ENCODE results near the gene SNAI3. TPM values are rescaled to one million over a fixed set of nuclear protein-coding genes. Genes with fewer than 3 reads are reported as not detected.

Gene SNAI3
- total and polyA plus RNA-seq, 2 experiments from 2014 or later = 10.3 to 19.4 TPM

DNA sequence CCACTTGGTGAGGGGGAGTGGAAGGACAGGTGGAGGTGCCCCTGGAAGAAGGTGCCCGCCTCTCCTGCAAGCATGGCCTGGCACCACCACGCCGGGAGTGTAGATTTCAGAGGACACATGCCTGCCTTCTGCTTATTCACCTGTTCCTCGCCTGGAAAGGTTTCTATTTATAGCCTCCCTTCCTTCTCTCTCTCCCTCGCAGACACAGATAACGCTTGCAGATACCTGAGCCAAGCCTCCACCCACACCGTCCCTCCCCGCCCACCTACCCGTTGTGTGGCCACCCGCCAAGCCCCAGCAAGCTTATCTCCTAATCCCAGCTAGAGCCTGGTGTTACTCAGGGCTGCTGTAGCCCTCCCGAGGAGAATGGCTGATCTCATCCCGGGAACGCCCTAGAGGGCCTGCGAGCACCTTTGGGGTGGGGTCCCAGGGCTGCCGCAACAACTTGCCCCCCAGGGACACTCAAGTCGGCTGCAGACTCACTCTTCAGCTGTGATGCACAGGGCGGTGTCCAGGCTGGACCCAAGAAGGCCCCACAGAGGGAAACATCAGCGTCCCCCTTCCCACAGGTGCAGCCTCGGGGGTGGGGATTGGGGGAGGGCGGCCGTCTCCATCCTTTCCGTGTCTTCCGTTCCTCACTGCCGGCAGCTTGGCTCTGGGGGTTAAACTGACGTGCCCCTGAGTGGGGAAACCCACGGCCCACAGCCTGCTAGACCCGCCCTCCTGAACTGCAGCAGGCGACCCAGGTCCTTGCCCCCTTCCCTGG is 1.9 kb upstream of the SNAI3 start:
- TF ChIP-seq ZNF114 (CRISPR knock-in tag; IDR thresholded peaks at IDR 0.05) (no peak), POLR2AphosphoS5 (IDR thresholded peaks at IDR 0.05; ENCODE audit: low read depth) (no peak), EZH2phosphoT487 (IDR thresholded peaks at IDR 0.05; ENCODE audit: unreplicated experiment) (no peak), STAT1 (IDR thresholded peaks at IDR 0.05; ENCODE audit: unreplicated experiment) (no peak), NANOG (IDR thresholded peaks at IDR 0.05; ENCODE audit: borderline replicate concordance) (no peak), ZNF331 (CRISPR knock-in tag; IDR thresholded peaks at IDR 0.05; ENCODE audit: low read depth) (no peak), JUNB (IDR thresholded peaks at IDR 0.05; ENCODE audit: unreplicated experiment) (no peak), EZH2 (IDR thresholded peaks at IDR 0.05; ENCODE audit: low read depth, unreplicated experiment) (no peak), CREB1 (CRISPR knock-in tag; IDR thresholded peaks at IDR 0.05; ENCODE audit: low read depth) (no peak)
- TF ChIP-seq, protein P1, sequence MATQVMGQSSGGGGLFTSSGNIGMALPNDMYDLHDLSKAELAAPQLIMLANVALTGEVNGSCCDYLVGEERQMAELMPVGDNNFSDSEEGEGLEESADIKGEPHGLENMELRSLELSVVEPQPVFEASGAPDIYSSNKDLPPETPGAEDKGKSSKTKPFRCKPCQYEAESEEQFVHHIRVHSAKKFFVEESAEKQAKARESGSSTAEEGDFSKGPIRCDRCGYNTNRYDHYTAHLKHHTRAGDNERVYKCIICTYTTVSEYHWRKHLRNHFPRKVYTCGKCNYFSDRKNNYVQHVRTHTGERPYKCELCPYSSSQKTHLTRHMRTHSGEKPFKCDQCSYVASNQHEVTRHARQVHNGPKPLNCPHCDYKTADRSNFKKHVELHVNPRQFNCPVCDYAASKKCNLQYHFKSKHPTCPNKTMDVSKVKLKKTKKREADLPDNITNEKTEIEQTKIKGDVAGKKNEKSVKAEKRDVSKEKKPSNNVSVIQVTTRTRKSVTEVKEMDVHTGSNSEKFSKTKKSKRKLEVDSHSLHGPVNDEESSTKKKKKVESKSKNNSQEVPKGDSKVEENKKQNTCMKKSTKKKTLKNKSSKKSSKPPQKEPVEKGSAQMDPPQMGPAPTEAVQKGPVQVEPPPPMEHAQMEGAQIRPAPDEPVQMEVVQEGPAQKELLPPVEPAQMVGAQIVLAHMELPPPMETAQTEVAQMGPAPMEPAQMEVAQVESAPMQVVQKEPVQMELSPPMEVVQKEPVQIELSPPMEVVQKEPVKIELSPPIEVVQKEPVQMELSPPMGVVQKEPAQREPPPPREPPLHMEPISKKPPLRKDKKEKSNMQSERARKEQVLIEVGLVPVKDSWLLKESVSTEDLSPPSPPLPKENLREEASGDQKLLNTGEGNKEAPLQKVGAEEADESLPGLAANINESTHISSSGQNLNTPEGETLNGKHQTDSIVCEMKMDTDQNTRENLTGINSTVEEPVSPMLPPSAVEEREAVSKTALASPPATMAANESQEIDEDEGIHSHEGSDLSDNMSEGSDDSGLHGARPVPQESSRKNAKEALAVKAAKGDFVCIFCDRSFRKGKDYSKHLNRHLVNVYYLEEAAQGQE (IDR thresholded peaks at IDR 0.05; ENCODE audit: unreplicated experiment) = no peak
- TF ChIP-seq, protein P2, sequence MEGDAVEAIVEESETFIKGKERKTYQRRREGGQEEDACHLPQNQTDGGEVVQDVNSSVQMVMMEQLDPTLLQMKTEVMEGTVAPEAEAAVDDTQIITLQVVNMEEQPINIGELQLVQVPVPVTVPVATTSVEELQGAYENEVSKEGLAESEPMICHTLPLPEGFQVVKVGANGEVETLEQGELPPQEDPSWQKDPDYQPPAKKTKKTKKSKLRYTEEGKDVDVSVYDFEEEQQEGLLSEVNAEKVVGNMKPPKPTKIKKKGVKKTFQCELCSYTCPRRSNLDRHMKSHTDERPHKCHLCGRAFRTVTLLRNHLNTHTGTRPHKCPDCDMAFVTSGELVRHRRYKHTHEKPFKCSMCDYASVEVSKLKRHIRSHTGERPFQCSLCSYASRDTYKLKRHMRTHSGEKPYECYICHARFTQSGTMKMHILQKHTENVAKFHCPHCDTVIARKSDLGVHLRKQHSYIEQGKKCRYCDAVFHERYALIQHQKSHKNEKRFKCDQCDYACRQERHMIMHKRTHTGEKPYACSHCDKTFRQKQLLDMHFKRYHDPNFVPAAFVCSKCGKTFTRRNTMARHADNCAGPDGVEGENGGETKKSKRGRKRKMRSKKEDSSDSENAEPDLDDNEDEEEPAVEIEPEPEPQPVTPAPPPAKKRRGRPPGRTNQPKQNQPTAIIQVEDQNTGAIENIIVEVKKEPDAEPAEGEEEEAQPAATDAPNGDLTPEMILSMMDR (conservative IDR thresholded peaks at IDR 0.05; ENCODE audit: low read depth in 2 of 2) = no peak
- TF ChIP-seq, protein P3, sequence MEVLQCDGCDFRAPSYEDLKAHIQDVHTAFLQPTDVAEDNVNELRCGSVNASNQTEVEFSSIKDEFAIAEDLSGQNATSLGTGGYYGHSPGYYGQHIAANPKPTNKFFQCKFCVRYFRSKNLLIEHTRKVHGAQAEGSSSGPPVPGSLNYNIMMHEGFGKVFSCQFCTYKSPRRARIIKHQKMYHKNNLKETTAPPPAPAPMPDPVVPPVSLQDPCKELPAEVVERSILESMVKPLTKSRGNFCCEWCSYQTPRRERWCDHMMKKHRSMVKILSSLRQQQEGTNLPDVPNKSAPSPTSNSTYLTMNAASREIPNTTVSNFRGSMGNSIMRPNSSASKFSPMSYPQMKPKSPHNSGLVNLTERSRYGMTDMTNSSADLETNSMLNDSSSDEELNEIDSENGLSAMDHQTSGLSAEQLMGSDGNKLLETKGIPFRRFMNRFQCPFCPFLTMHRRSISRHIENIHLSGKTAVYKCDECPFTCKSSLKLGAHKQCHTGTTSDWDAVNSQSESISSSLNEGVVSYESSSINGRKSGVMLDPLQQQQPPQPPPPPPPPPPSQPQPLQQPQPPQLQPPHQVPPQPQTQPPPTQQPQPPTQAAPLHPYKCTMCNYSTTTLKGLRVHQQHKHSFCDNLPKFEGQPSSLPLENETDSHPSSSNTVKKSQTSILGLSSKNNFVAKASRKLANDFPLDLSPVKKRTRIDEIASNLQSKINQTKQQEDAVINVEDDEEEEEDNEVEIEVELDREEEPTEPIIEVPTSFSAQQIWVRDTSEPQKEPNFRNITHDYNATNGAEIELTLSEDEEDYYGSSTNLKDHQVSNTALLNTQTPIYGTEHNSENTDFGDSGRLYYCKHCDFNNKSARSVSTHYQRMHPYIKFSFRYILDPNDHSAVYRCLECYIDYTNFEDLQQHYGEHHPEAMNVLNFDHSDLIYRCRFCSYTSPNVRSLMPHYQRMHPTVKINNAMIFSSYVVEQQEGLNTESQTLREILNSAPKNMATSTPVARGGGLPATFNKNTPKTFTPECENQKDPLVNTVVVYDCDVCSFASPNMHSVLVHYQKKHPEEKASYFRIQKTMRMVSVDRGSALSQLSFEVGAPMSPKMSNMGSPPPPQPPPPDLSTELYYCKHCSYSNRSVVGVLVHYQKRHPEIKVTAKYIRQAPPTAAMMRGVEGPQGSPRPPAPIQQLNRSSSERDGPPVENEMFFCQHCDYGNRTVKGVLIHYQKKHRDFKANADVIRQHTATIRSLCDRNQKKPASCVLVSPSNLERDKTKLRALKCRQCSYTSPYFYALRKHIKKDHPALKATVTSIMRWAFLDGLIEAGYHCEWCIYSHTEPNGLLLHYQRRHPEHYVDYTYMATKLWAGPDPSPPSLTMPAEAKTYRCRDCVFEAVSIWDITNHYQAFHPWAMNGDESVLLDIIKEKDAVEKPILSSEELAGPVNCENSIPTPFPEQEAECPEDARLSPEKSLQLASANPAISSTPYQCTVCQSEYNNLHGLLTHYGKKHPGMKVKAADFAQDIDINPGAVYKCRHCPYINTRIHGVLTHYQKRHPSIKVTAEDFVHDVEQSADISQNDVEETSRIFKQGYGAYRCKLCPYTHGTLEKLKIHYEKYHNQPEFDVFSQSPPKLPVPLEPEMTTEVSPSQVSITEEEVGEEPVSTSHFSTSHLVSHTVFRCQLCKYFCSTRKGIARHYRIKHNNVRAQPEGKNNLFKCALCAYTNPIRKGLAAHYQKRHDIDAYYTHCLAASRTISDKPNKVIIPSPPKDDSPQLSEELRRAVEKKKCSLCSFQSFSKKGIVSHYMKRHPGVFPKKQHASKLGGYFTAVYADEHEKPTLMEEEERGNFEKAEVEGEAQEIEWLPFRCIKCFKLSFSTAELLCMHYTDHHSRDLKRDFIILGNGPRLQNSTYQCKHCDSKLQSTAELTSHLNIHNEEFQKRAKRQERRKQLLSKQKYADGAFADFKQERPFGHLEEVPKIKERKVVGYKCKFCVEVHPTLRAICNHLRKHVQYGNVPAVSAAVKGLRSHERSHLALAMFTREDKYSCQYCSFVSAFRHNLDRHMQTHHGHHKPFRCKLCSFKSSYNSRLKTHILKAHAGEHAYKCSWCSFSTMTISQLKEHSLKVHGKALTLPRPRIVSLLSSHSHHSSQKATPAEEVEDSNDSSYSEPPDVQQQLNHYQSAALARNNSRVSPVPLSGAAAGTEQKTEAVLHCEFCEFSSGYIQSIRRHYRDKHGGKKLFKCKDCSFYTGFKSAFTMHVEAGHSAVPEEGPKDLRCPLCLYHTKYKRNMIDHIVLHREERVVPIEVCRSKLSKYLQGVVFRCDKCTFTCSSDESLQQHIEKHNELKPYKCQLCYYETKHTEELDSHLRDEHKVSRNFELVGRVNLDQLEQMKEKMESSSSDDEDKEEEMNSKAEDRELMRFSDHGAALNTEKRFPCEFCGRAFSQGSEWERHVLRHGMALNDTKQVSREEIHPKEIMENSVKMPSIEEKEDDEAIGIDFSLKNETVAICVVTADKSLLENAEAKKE (CRISPR knock-in tag; IDR thresholded peaks at IDR 0.05) = no peak
- TF ChIP-seq, protein P4, sequence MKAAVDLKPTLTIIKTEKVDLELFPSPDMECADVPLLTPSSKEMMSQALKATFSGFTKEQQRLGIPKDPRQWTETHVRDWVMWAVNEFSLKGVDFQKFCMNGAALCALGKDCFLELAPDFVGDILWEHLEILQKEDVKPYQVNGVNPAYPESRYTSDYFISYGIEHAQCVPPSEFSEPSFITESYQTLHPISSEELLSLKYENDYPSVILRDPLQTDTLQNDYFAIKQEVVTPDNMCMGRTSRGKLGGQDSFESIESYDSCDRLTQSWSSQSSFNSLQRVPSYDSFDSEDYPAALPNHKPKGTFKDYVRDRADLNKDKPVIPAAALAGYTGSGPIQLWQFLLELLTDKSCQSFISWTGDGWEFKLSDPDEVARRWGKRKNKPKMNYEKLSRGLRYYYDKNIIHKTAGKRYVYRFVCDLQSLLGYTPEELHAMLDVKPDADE (IDR thresholded peaks at IDR 0.05) = no peak
- peaks cover 30% of the 10 kb centered on the region for H3K27me3 Mint-ChIP-seq (ENCODE audit: insufficient read depth, low read depth, poor library complexity)
- DNase-seq (ENCODE audit: low spot score) = no peak

More for the DNA sequence above, 1.9 kb upstream of the SNAI3 start:
- H3K4me1 ChIP-seq (ENCODE audit: insufficient read depth) = peaks cover 9% of the 10 kb centered on the region
- H4K20me1 ChIP-seq (replicated peaks; ENCODE audit: insufficient read depth) = no peaks in the 10 kb centered on the region
- peaks cover 10% of the 10 kb centered on the region for H3K27me3 ChIP-seq (ENCODE audit: insufficient read depth)
- ATAC-seq = peak; percentile 3; the same call in 2 of the 3 replicates
- H3K4me3 Mint-ChIP-seq = no peak overlapping the region
- H3K36me3 Mint-ChIP-seq (ENCODE audit: low read depth) = no peaks in the 10 kb centered on the region
- no peak overlapping the region for H3K4me3 ChIP-seq
- no peak overlapping the region for H3K27ac Mint-ChIP-seq
- H3K9me2 ChIP-seq (ENCODE audit: insufficient read depth) = no peaks in the 10 kb centered on the region
- H3F3A ChIP-seq (replicated peaks; ENCODE audit: low read depth) = 0 out of 2 replicates have a peak, but pooled peaks cover 6% of the 10 kb centered on the region
- peaks cover 15% of the 10 kb centered on the region for H3K4me1 Mint-ChIP-seq
- H2AFZ ChIP-seq = no peak overlapping the region
- no peak overlapping the region for H3K27ac ChIP-seq (ENCODE audit: low read depth)
- H3K79me2 ChIP-seq (replicated peaks; ENCODE audit: insufficient read depth) = peaks cover 4% of the 10 kb centered on the region
- H3K4me2 ChIP-seq = no peak overlapping the region
- no peaks in the 10 kb centered on the region for H3K9me3 Mint-ChIP-seq
- H3K36me3 ChIP-seq (ENCODE audit: insufficient read depth) = no peaks in the 10 kb centered on the region

All from GM23338 (cell line).